K562 (cell line): ENCODE results near the gene BEND6. TPM values are rescaled to one million over a fixed set of nuclear protein-coding genes. Genes with fewer than 3 reads are reported as not detected.

Source experiments
- BDP1 ChIP-seq: IDR thresholded peaks from 3 replicates; pipeline ENCODE4 v1.6.1; 2011; ENCODE audit not compliant: insufficient read length, insufficient read depth
- KDM5B ChIP-seq: fragments of 200-600 bp; sonication (generic); IDR thresholded peaks from 2 replicates; pipeline ENCODE4 v1.6.1; 2012; ENCODE audit warnings: low read depth, mild to moderate bottlenecking, moderate library complexity, low read length, control low read depth, inconsistent platforms; ENCODE audit not compliant: insufficient replicate concordance
- NR4A1 ChIP-seq, 2 experiments: fragments of 250-450 bp in 1 of 2; fragments of 450-650 bp in 1 of 2; sonication (Bioruptor Pico) in 1 of 2; IDR thresholded peaks; 2 replicates each; pipeline versions ENCODE4 v1.4.0 to v1.6.1; 2016 to 2020; ENCODE audit warnings: mild to moderate bottlenecking in 2 of 2, missing compliant biosample characterization in 1 of 2, missing genetic modification characterization in 1 of 2, moderate library complexity in 1 of 2
- POLR2A ChIP-seq: fragments of 450-650 bp; conservative IDR thresholded peaks from 2 replicates; pipeline ENCODE4 v1.6.1; 2016
- PRMT5 ChIP-seq: sonication (generic); formaldehyde crosslinking; IDR thresholded peaks from 2 replicates; pipeline ENCODE4 v1.5.0; 2020; ENCODE audit warnings: missing genetic modification reagents
- TCF7 ChIP-seq: sonication (generic); IDR thresholded peaks from 2 replicates; pipeline ENCODE4 v1.6.1; 2016; ENCODE audit warnings: antibody characterized with exemption, borderline replicate concordance
- ZNF408 ChIP-seq: fragments of 250-450 bp; sonication (Bioruptor Pico); IDR thresholded peaks from 2 replicates; pipeline ENCODE4 v1.4.0; 2020; ENCODE audit warnings: low read depth, mild to moderate bottlenecking, moderate library complexity
- polyA plus RNA-seq, 8 experiments: library from polyadenylated mRNA; depleted of rRNA in 4 of 8; stranded (reverse) in 5 of 8; unstranded in 3 of 8; fragments of >200 nt; fragmentation: Nextera tagmentation in 2 of 8; fragmentation: Illumina TruSeq in 1 of 8; extraction: Ambion mirVana in 2 of 8; extraction: Trizol in 1 of 8; gene quantifications; 2 replicates each; pipeline versions ENCODE4 v1.2.1 to v1.2.3, GENCODE V29; 2011 to 2014; ENCODE audit warnings: inconsistent platforms in 1 of 8, missing spikeins in 1 of 8
- total RNA-seq, 7 experiments: library from RNA; depleted of rRNA in 6 of 7; stranded (reverse); fragments of >200 nt in 6 of 7; fragmentation: Illumina TruSeq in 2 of 7; extraction: Trizol in 2 of 7; gene quantifications; 2 replicates each; pipeline versions ENCODE4 v1.2.1 to v1.2.3, GENCODE V29; 2011 to 2021; ENCODE audit warnings: low replicate concordance in 1 of 7
- TF ChIP-seq, protein P1 (sequence below), 2 experiments: fragments of 250-450 bp in 1 of 2; fragments of 450-650 bp in 1 of 2; sonication (Bioruptor Pico) in 1 of 2; IDR thresholded peaks; 2 replicates each; pipeline versions ENCODE4 v1.6.1 to v1.8.0; 2016 to 2021; ENCODE audit warnings: mild to moderate bottlenecking in 2 of 2, moderate library complexity in 2 of 2, missing compliant biosample characterization in 1 of 2, missing genetic modification characterization in 1 of 2
- TF ChIP-seq, protein P2 (sequence below): fragments of 250-450 bp; sonication (Bioruptor Pico); IDR thresholded peaks from 2 replicates; pipeline ENCODE4 v1.5.0; 2021
- TF ChIP-seq, protein P3 (sequence below): fragments of 450-650 bp; IDR thresholded peaks from 2 replicates; pipeline ENCODE4 v1.6.1; 2018; ENCODE audit warnings: mild to moderate bottlenecking, low read depth; ENCODE audit not compliant: partially characterized antibody
- TF ChIP-seq, protein P4 (sequence below): fragments of 250-450 bp; sonication (Bioruptor Pico); IDR thresholded peaks from 2 replicates; pipeline ENCODE4 v1.8.0; 2022; ENCODE audit warnings: inconsistent platforms
- TF ChIP-seq, protein P5 (sequence below): fragments of 450-650 bp; IDR thresholded peaks from 2 replicates; pipeline ENCODE4 v1.7.0; 2016; ENCODE audit warnings: borderline replicate concordance
- TF ChIP-seq, protein P6 (sequence below), 2 experiments: fragments of 450-650 bp; IDR thresholded peaks; 2 replicates each; pipeline ENCODE4 v1.6.1; 2016
- TF ChIP-seq, protein P7 (sequence below): conservative IDR thresholded peaks from 2 replicates; pipeline ENCODE4 v1.6.1; 2011; ENCODE audit warnings: low read depth, mild to moderate bottlenecking, low read length; ENCODE audit not compliant: control insufficient read depth

Gene BEND6
- total and polyA plus RNA-seq, 9 of the 15 experiments (the other 6 are each of a cell fraction or from before 2014, with no cell fraction given), result 0.37 to 4.0 (median 1.1) TPM

DNA sequence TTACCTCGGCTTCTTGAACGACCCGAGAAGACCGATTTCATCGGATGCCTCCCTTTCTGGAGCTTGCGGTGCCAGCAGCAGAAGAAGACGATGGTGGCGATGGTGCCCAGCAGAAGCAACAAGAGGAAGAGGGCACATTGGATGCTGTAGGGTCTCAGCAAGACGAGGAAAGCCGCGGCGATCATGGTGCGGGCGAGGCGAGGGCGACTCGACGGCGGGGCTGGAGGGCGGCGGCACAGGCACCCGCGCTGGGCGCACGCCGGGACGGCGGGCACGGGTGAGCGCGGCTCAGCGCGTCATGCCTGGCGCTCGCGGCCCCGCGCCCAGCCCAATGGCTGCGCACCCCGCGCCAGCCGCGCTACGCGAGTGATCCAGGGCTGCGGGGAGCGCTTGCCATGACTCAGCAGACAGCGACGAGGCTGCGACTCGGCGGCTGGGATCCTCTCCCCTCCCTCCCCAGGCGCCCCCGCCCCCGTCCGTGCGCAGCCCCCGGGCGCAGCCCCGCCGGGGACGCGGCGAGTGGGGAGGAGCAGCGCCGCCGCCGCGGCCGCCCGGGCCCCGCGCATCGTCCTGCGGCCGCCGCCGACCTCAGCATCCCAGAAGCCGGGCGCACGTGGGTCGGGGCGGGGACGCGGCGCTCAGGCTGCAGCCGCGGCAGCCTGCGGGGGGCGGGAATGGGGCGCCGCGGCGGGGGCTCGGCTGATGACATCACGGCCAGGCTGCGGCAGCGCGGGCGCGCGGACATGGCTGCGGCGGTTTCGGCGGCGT, at the start of gene BEND6 (continued):
- TF ChIP-seq, protein P1, sequence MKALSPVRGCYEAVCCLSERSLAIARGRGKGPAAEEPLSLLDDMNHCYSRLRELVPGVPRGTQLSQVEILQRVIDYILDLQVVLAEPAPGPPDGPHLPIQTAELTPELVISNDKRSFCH (CRISPR knock-in tag; IDR thresholded peaks at IDR 0.05), result no peak
- TF ChIP-seq, protein P1 (tag; IDR thresholded peaks at IDR 0.05), result 0 out of 2 replicates have a peak, but pooled peaks have one; percentile 36
- no peak for TF ChIP-seq PRMT5 (CRISPR knock-in tag)
- TF ChIP-seq, protein P2, sequence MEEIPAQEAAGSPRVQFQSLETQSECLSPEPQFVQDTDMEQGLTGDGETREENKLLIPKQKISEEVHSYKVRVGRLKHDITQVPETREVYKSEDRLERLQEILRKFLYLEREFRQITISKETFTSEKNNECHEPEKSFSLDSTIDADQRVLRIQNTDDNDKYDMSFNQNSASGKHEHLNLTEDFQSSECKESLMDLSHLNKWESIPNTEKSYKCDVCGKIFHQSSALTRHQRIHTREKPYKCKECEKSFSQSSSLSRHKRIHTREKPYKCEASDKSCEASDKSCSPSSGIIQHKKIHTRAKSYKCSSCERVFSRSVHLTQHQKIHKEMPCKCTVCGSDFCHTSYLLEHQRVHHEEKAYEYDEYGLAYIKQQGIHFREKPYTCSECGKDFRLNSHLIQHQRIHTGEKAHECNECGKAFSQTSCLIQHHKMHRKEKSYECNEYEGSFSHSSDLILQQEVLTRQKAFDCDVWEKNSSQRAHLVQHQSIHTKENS (CRISPR knock-in tag), result no peak
- TF ChIP-seq, protein P3, sequence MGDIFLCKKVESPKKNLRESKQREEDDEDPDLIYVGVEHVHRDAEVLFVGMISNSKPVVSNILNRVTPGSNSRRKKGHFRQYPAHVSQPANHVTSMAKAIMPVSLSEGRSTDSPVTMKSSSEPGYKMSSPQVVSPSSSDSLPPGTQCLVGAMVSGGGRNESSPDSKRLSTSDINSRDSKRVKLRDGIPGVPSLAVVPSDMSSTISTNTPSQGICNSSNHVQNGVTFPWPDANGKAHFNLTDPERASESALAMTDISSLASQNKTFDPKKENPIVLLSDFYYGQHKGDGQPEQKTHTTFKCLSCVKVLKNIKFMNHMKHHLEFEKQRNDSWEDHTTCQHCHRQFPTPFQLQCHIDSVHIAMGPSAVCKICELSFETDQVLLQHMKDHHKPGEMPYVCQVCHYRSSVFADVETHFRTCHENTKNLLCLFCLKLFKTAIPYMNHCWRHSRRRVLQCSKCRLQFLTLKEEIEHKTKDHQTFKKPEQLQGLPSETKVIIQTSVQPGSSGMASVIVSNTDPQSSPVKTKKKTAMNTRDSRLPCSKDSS, result no peak
- TF ChIP-seq, protein P4, sequence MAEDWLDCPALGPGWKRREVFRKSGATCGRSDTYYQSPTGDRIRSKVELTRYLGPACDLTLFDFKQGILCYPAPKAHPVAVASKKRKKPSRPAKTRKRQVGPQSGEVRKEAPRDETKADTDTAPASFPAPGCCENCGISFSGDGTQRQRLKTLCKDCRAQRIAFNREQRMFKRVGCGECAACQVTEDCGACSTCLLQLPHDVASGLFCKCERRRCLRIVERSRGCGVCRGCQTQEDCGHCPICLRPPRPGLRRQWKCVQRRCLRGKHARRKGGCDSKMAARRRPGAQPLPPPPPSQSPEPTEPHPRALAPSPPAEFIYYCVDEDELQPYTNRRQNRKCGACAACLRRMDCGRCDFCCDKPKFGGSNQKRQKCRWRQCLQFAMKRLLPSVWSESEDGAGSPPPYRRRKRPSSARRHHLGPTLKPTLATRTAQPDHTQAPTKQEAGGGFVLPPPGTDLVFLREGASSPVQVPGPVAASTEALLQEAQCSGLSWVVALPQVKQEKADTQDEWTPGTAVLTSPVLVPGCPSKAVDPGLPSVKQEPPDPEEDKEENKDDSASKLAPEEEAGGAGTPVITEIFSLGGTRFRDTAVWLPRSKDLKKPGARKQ (CRISPR knock-in tag), result no peak
- TF ChIP-seq TCF7, result no peak
- TF ChIP-seq ZNF408 (CRISPR knock-in tag), result no peak
- TF ChIP-seq, protein P5, sequence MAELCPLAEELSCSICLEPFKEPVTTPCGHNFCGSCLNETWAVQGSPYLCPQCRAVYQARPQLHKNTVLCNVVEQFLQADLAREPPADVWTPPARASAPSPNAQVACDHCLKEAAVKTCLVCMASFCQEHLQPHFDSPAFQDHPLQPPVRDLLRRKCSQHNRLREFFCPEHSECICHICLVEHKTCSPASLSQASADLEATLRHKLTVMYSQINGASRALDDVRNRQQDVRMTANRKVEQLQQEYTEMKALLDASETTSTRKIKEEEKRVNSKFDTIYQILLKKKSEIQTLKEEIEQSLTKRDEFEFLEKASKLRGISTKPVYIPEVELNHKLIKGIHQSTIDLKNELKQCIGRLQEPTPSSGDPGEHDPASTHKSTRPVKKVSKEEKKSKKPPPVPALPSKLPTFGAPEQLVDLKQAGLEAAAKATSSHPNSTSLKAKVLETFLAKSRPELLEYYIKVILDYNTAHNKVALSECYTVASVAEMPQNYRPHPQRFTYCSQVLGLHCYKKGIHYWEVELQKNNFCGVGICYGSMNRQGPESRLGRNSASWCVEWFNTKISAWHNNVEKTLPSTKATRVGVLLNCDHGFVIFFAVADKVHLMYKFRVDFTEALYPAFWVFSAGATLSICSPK, result no peak
- peak; percentile 75 for TF ChIP-seq KDM5B
- TF ChIP-seq, protein P6, sequence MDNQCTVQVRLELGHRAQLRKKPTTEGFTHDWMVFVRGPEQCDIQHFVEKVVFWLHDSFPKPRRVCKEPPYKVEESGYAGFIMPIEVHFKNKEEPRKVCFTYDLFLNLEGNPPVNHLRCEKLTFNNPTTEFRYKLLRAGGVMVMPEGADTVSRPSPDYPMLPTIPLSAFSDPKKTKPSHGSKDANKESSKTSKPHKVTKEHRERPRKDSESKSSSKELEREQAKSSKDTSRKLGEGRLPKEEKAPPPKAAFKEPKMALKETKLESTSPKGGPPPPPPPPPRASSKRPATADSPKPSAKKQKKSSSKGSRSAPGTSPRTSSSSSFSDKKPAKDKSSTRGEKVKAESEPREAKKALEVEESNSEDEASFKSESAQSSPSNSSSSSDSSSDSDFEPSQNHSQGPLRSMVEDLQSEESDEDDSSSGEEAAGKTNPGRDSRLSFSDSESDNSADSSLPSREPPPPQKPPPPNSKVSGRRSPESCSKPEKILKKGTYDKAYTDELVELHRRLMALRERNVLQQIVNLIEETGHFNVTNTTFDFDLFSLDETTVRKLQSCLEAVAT (IDR thresholded peaks at IDR 0.05), result 0 out of 4 replicates have a peak, but pooled peaks of 1 of the 2 experiments have one; percentile 25
- no peak for TF ChIP-seq BDP1
- TF ChIP-seq, protein P7, sequence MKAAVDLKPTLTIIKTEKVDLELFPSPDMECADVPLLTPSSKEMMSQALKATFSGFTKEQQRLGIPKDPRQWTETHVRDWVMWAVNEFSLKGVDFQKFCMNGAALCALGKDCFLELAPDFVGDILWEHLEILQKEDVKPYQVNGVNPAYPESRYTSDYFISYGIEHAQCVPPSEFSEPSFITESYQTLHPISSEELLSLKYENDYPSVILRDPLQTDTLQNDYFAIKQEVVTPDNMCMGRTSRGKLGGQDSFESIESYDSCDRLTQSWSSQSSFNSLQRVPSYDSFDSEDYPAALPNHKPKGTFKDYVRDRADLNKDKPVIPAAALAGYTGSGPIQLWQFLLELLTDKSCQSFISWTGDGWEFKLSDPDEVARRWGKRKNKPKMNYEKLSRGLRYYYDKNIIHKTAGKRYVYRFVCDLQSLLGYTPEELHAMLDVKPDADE, result no peak
- no peak for TF ChIP-seq POLR2A
- no peak for TF ChIP-seq NR4A1 (CRISPR knock-in tag; IDR thresholded peaks at IDR 0.05)
- TF ChIP-seq NR4A1 (tag; IDR thresholded peaks at IDR 0.05), result 0 out of 2 replicates have a peak, but pooled peaks have one; percentile 25
